Stomach (tissue), 4 donors: ENCODE results near the gene COL4A4.

Experiments
- EP300 ChIP-seq: sonication (generic); formaldehyde crosslinking; IDR thresholded peaks from one replicate; pipeline ENCODE4 v1.6.1; 2017; ENCODE audit warnings: antibody characterized with exemption
- POLR2A ChIP-seq, 4 donors: fragments of 450-650 bp; IDR thresholded peaks; one replicate each; pipeline ENCODE4 v1.6.1; 2016; ENCODE audit warnings: antibody characterized with exemption in 4 of 4, control low read depth in 2 of 4, mild to moderate bottlenecking in 1 of 4, moderate library complexity in 1 of 4
- TF ChIP-seq, protein P1 (sequence below), 7 experiments: fragments of 450-650 bp in 4 of 7; fragments of 200-600 bp in 3 of 7; sonication (generic) in 3 of 7; IDR thresholded peaks; one replicate each; pipeline ENCODE4 v1.5.1; 2016 to 2019; ENCODE audit warnings: antibody characterized with exemption in 7 of 7, control low read depth in 2 of 7, mild to moderate bottlenecking in 1 of 7

DNA sequence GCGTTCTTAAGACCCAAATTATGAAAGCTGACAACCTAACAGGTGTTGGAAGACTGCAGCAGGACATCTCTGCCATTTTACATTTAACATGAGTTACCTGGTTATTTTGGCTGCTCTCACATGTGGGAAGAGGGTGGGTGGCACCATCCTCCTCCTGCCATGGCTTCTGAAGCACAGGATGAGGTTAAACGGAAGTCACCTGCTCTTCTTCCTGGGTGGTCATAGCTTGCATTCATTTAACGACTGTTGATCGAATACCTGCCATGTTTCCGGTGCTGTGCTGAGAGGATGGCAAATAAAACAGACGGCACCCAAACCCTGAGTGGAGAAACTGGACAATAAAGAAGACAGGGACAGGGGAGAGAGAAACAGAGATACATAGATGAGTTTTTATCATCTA is 210.2 kb downstream of the COL4A4 start:
- TF ChIP-seq POLR2A (IDR thresholded peaks at IDR 0.05) (no peak), EP300 (no peak)
- TF ChIP-seq, protein P1, sequence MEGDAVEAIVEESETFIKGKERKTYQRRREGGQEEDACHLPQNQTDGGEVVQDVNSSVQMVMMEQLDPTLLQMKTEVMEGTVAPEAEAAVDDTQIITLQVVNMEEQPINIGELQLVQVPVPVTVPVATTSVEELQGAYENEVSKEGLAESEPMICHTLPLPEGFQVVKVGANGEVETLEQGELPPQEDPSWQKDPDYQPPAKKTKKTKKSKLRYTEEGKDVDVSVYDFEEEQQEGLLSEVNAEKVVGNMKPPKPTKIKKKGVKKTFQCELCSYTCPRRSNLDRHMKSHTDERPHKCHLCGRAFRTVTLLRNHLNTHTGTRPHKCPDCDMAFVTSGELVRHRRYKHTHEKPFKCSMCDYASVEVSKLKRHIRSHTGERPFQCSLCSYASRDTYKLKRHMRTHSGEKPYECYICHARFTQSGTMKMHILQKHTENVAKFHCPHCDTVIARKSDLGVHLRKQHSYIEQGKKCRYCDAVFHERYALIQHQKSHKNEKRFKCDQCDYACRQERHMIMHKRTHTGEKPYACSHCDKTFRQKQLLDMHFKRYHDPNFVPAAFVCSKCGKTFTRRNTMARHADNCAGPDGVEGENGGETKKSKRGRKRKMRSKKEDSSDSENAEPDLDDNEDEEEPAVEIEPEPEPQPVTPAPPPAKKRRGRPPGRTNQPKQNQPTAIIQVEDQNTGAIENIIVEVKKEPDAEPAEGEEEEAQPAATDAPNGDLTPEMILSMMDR (IDR thresholded peaks at IDR 0.05), result no peak
